HG03469 (cell line): ENCODE results near the gene CYBA.
"Not testable (repeated sequence)": the region's sequence is repeated elsewhere in the genome, so short reads cannot be mapped to it uniquely, and the experiment has no call there.

Experiments used
- ATAC-seq: cut with Tn5 transposase; IDR thresholded peaks from one replicate; pipeline ENCODE4 v1.9.1; 2021; ENCODE audit warnings: mild to moderate bottlenecking, moderate library complexity, moderate number of reproducible peaks; ENCODE audit not compliant: unreplicated experiment

Gene CYBA

GRCh38 chr16:88616320-88616719, 34.5 kb downstream of the CYBA start:
- no peak for ATAC-seq

GRCh38 chr16:88614818-88615580, 35.9 kb downstream of the CYBA start:
- ATAC-seq: no peak

GRCh38 chr16:88613911-88614817, 36.7 kb downstream of the CYBA start:
- no peak for ATAC-seq

- no peak for ATAC-seq
Observed at GRCh38 chr16:88613293-88613692, 37.6 kb downstream of the CYBA start.

GRCh38 chr16:88610909-88611812, 39.7 kb downstream of the CYBA start:
- no peak for ATAC-seq

- ATAC-seq: no peak
Observed at GRCh38 chr16:88610080-88610479, 40.8 kb downstream of the CYBA start.

- not testable (repeated sequence) for ATAC-seq
Observed at GRCh38 chr16:88609426-88609825, 41.4 kb downstream of the CYBA start.

- no peak for ATAC-seq
Observed at GRCh38 chr16:88608076-88608475, 42.8 kb downstream of the CYBA start.

- no peak for ATAC-seq
Observed at GRCh38 chr16:88606148-88606757, 44.6 kb downstream of the CYBA start.

- ATAC-seq: no peak
Observed at GRCh38 chr16:88605186-88606147, 45.4 kb downstream of the CYBA start.

- ATAC-seq: no peak
Observed at GRCh38 chr16:88602091-88602490, 48.8 kb downstream of the CYBA start.

- no peak for ATAC-seq
Observed at GRCh38 chr16:88601313-88602036, 49.4 kb downstream of the CYBA start.

GRCh38 chr16:88600539-88600896, 50.3 kb downstream of the CYBA start:
- no peak for ATAC-seq

GRCh38 chr16:88599825-88600538, 50.9 kb downstream of the CYBA start:
- ATAC-seq: no peak

GRCh38 chr16:88599092-88599733, 51.6 kb downstream of the CYBA start:
- no peak for ATAC-seq

GRCh38 chr16:88597856-88598491, 52.9 kb downstream of the CYBA start:
- ATAC-seq: no peak

GRCh38 chr16:88596483-88596882, 54.4 kb downstream of the CYBA start:
- no peak for ATAC-seq
